HG03039 (cell line): ENCODE data around the gene KDM1A.

ENCODE experiments used
- ATAC-seq: cut with Tn5 transposase; IDR thresholded peaks from one replicate; pipeline ENCODE4 v1.9.1; 2021; ENCODE audit warnings: mild to moderate bottlenecking, moderate library complexity; ENCODE audit not compliant: unreplicated experiment

Gene KDM1A

DNA sequence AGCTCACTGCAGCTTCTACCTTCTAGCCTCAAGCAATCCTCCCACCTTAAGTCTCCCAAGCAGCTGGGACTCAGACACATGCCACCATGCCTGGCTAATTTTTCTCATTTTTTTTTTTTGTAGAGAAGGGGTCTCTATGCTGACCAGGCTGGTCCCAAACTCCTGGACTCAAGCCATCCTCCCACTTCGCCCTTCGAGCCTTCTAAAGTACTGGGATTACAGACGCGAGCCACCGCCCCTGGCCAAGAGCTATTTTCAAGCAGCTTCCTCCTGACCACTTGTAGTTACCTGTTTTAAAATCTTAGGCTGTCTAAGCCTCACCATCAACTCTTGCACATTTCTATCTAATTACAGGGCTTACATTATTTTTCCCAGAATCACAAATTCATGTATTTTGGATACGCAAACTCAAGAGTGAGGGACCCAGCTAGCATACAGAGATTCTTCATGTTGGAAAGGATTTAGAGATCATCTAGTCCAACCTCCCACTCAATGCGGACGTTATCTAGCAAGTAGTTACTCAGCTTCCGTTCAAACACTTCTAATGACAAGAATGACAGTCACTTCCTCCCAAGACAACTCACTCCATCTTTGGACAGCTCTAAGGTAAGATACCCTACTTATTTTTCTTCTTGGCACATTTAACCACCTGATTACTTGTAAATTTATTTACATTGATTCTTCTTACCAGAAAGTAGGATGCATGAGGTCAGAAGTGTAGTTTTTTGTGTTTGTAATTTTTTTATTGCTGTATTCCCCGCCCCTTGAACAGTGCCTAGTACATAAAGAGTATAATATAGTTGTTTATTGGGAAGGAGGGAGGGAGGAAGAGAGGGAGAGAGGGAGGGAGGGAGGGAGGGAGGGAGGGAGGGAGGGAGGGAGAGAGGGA, 84.0 kb downstream of the KDM1A start:
- ATAC-seq = no peak

DNA sequence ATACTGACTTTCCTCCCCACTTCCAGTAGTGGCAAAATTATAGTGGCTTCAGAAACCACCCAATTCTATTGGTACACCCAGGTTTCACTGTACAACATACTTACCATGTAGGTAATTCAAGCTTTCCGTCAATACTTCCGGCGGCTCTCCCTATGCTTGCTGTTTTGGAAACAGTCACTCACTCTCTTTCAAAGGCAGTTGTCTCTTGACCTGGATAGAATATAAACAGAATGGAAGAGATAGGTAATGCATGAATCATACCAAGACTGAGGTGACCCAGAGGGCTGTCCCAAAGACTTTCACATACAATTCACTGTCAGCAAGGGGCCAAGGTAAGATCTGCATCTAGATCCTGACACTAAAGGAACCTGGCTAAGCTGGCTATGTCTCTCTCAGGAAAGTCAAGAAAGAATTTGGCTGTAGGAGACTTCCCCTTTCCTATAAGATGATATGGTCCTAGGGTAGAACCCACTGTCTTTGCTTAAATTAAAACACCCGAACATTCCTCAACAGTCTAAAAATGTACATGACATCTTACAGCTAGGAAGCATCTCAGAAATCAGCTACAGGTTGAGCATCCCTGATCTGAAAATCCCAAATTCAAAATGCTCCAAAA, 89.8 kb downstream of the KDM1A start:
- no peak for ATAC-seq

DNA sequence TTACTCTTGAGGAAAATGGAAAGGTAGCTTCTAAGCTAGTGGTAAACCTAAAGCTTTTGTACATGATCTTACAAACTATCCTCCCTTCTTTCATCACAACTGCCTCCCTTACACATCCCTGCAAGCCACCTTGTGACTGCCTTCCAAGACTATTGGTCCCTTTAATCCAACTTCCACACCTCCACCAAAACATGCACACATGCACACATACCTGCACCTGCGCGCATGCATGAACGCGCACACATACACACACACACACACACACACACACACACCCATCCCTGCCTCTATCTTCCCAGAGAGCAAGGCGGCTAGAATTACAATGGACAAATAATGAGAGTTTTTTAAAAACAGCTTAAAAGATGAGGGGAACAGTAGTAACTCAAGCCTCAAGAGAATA, 91.1 kb downstream of the KDM1A start:
- ATAC-seq = no peak

GRCh38 chr1:23111600-23112535, 92.6 kb downstream of the KDM1A start:
- ATAC-seq = no peak

DNA sequence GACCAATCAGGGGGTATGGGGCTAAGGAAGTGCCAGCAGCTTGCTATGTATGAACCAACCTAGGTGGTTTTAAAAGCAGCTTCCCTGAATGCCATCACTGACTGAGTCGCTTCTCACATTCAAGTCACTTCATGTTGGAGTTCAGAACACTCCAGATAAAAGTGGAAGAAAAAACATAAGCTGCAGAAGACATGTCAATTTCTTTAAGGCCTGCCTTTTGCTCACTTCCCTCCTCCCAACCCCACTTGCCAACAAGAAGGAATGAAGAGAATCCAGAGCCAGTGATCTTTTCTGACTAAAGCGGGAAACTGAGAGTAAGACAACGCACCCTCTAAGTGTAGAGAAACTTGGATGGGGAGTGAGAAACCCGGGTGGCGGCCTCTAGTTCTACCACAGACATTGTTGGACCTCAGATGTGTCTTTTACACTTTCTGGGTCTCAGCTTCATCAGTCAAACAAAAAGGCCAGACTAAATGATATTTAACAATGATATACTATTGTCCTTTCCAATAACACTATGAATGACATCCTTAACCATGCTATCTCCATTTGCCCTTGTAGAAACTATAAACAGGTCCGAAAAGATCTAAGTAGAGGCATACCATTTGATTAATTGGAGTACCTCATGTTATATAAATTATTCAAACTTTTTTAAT, 95.3 kb downstream of the KDM1A start:
- ATAC-seq = no peak

- ATAC-seq = no peak
Measured at GRCh38 chr1:23116216-23116836, 97.1 kb downstream of the KDM1A start.

DNA sequence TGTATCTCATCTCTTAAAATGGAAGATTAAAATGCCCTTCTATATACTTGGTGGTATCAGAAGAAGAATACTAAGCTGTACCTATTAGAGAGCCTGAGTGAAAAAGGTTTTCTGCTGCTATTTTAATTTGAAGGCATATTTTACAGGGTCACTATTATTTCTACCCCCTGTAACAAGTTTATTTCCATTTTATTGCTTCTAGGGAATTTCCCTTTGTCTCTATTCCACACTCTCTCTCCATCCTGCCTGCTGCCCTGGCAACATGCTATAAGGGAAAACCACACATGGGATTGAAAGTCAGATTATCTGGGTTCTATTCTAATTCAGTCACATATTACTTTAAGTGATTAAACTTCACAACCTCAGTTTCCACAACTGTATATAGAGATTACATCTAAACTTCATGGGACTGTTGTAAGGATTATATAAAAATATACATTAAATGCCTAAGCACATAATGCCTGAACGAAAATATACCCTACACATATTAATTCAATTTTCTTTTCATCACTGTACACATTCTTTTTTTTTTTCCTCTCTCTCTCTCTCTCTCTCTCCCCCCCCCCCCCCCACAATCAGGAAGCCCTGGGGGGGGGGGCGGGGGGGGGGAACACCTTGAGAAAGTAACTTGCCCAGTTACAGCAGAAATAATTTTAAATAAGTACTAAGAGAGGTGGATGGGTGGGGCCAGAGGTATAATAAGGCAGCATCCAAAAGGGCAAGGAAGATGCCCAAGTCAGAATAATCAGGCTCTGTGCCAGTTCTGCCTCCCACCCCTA, 97.8 kb downstream of the KDM1A start:
- no peak for ATAC-seq

- ATAC-seq = no peak
Measured at GRCh38 chr1:23118407-23118806, 99.1 kb downstream of the KDM1A start.

- no peak for ATAC-seq
Measured at GRCh38 chr1:23118957-23119792, 99.9 kb downstream of the KDM1A start.

- ATAC-seq = no peak
Measured at GRCh38 chr1:23120383-23120782, 101.1 kb downstream of the KDM1A start.

DNA sequence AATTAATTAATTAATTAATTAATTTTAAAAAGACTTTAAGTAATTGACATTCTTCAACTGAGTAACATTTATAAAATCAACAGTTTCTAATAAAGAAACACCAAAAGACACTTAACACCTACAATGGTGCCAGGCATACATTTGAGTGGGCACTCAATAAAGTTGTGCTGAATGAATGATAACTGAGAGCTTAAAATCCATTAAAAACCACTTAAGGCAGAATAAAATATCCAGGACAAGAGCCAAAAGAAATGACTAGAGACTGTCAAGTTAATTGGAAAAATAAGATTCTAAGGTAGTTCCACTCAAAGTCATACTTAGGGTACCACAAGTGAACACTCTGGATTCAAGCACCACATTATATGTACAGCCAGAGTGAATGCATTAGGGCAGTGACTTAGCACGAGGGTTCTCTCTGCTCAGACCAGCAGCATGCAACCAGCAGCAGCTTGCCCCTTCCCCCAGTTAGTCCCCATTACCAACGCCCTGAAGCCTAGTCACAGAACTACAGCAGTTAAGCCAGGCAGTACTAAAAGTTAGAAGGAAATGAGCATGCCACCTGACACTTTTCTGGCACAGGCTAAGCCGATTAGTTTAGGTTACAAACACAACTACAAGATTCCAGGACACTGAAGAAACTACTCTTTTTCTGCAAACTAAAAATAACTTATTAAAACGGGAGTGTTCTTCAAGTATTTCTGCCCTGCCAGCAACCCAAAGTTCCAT, 102.9 kb downstream of the KDM1A start:
- ATAC-seq = no peak

DNA sequence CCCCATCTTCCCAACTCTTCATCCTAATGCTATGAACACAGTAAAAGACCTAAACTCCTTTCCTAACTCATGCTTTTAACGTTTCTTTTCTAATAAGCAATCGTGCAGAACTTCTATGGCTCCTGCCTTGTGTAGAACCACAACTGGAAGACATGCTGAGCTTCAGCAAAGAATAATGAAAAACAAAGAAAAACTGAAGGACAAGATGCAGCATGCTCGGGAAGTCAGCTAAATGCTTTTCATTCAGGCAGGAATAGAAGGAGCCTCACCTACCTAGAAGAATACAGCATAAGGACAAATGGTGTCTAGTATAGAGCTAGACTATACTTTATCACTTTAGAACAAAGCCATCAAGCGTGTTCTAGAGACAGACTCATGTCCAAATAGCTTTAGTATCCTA, 103.5 kb downstream of the KDM1A start:
- ATAC-seq = no peak

DNA sequence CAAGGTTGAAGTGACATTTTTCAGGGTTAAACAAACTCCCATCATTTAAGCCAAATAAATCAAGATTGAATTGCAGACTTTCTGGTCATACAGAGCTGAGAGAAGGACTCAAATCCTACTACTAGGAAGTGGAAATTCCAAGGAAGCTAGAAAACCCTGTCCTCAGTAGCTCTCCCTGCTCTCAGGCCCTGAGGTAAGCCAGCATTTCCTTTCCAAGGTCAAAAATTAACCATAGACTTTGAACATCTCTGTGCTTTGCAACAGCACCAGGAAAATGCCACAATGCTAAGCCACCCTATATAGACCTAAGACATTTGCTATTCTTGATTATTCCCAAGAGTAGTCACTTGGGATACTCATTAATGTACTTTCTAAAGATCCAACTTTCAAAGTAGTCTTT, 104.3 kb downstream of the KDM1A start:
- ATAC-seq = no peak

GRCh38 chr1:23124259-23125026, 105.2 kb downstream of the KDM1A start:
- no peak for ATAC-seq

- no peak for ATAC-seq
Measured at GRCh38 chr1:23125489-23125888, 106.2 kb downstream of the KDM1A start.

GRCh38 chr1:23126200-23126599, 106.9 kb downstream of the KDM1A start:
- no peak for ATAC-seq

GRCh38 chr1:23126801-23127200, 107.5 kb downstream of the KDM1A start:
- ATAC-seq = no peak
